Cardiac fibroblast (primary cell): ENCODE measurements around the gene CDYL2.
"Not testable (repeated sequence)": the region's sequence is repeated elsewhere in the genome, so short reads cannot be mapped to it uniquely, and the experiment has no call there.

Source experiments
- DNase-seq, 2 donors: peaks; one replicate each; pipeline versions ENCODE4 v3.0.0 to v3.0.0-alpha.2; 2010; ENCODE audit warnings: low read depth in 2 of 2
- H3K4me3 ChIP-seq, 2 donors: replicated peaks in 1 of 2; 1 replicate in 1 of 2; 2 replicates in 1 of 2; pipeline ENCODE4 v1.5.1; 2011; ENCODE audit warnings: low read depth in 2 of 2, low read length in 2 of 2, mild to moderate bottlenecking in 2 of 2, moderate library complexity in 1 of 2
- TF ChIP-seq, protein P1 (sequence below): IDR thresholded peaks from one replicate; pipeline ENCODE4 v1.5.1; 2011; ENCODE audit warnings: low read depth, mild to moderate bottlenecking, low read length, inconsistent platforms

The CDYL2 gene

DNA sequence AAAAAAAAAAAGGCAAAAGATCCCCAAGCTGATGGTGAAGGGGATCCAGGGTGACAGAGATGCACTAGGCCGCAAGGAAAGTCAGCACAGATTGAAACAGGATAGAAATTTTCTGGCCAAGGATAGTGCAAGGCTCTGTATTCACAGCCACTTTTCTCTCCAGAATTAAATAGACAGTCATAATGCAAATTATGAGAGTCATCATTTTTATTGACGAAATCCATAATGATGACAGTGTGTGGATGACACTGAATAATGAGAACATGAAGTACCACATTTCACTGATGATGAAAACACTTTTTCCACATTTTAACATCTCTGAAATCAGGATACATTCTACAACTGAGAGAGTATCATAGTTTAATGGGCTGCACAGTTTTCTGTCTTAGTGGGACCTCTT is 72.5 kb downstream of the CDYL2 start:
- TF ChIP-seq, protein P1, sequence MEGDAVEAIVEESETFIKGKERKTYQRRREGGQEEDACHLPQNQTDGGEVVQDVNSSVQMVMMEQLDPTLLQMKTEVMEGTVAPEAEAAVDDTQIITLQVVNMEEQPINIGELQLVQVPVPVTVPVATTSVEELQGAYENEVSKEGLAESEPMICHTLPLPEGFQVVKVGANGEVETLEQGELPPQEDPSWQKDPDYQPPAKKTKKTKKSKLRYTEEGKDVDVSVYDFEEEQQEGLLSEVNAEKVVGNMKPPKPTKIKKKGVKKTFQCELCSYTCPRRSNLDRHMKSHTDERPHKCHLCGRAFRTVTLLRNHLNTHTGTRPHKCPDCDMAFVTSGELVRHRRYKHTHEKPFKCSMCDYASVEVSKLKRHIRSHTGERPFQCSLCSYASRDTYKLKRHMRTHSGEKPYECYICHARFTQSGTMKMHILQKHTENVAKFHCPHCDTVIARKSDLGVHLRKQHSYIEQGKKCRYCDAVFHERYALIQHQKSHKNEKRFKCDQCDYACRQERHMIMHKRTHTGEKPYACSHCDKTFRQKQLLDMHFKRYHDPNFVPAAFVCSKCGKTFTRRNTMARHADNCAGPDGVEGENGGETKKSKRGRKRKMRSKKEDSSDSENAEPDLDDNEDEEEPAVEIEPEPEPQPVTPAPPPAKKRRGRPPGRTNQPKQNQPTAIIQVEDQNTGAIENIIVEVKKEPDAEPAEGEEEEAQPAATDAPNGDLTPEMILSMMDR: no peak
- DNase-seq: no peak
- H3K4me3 ChIP-seq: no peak overlapping the region

DNA sequence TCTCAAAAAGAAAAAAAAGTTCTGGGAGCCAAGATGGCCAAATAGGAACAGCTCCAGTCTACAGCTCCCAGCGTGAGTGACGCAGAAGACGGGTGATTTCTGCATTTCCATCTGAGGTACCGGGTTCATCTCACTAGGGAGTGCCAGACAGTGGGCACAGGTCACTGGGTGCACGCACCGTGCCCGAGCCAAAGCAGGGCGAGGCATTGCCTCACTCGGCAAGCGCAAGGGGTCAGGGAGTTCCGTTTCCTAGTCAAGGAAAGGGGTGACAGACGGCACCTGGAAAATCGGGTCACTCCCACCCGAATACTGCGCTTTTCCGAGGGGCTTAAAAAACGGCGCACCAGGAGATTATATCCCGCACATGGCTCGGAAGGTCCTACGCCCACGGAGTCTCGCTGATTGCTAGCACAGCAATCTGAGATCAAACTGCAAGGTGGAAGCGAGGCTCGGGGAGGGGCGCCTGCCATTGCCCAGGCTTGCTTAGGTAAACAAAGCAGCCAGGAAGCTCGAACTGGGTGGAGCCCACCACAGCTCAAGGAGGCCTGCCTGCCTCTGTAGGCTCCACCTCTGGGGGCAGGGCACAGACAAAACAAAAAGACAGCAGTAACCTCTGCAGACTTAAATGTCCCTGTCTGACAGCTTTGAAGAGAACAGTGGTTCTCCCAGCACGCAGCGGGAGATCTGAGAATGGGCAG is 77.2 kb downstream of the CDYL2 start:
- not testable (repeated sequence) for DNase-seq

DNA sequence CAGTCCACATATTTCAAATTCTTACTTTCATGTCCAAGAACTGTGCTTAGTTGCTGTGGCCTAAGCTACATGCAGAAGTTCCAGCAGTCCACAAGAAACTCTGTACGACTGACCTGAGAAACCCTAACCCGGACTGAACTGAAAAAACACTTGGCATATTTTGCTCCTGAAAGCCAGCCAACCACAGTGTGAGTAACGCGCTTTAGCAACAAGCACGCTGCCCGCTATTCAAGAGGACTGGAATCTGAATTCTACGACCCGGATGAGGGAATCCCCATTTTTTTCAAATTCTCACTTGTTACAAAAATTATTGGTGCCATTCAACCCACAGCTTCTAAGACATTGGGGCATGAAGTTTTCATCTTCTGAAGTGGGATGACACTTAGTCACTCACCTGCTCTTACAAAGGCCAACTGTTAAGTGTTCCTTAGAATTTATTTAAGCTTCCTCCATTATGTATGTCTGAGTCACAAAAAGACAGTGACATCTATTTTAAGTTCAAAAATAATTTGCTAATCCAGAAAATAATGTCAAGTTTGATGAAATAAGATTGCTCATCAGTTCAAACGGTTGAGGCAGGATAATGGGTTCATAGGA is 78.7 kb downstream of the CDYL2 start:
- DNase-seq: no peak

More for the DNA sequence above, 77.2 kb downstream of the CDYL2 start:
- not testable (repeated sequence) for H3K4me3 ChIP-seq

DNA sequence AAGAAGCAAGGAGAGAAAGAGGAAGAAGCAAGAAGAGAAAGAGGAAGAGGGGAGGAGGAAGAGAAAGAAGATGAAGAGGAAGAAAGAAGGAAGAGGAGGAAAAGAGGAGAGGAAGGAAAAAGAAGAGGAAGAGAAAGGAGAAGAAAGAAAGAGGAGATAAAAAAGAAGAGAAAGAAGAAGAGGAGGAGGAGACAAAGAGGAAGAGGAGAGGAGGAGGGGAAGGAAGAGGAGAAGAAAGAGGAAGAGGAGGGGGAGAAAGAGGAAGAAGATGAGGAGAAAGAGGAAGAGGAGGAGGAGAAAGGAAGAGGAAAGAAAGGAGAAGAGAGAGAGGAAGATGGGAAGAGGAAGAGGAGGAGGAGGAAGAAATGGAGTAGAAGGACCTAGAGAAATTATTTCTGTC is 80.4 kb downstream of the CDYL2 start:
- TF ChIP-seq, protein P1: no peak
- no peak overlapping the region for H3K4me3 ChIP-seq
- DNase-seq: no peak

More for the DNA sequence above, 78.7 kb downstream of the CDYL2 start:
- no peak overlapping the region for H3K4me3 ChIP-seq
- TF ChIP-seq, protein P1: no peak

DNA sequence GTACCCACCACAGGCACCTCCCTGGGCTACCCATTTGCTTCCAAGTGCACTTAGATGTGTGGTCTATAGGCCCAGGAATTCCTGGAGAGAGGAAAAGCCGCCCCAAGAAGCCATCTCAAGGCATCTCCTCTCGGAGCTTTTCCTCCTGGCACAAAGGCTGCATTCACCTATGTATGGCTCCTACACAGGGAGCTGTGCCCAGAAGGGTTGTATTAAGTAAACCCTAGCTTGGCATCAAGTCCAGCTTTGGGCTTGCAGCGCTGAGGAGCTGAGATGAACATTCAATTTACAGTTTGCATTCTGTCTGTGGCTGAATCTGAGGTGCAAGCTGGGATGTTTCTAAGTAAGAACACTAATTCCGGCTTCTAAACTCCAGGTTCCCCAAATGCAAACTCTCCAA is 81.3 kb downstream of the CDYL2 start:
- TF ChIP-seq, protein P1: no peak

DNA sequence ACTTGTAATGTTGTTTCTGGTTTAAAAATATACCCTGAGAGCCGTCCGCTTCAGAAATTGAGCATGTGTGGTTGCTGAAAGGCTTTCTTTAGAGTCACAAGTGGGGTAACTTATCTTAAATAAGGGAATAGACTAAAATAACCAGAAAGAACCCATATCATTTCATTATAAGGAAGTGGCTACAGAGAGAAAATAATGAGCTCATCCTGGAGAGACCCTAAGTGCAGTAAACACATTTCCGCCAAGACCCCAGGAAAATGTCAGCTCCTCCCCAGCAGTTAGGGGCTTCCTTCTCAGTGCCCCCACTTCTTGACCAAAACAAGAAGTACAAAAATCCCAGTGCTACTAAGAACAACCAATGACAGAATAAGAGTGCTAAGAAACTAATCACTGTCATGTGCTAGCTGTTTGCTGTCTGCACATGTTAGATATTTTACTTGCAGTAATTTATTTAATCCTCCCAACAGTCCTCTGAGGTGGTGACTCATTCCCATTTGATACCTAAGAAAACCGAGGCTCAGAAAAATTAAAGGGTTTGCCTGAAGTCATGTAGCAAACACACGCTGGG is 83.5 kb downstream of the CDYL2 start:
- no peak overlapping the region for H3K4me3 ChIP-seq
- DNase-seq: no peak
- TF ChIP-seq, protein P1: no peak

More for the DNA sequence above, 81.3 kb downstream of the CDYL2 start:
- no peak overlapping the region for H3K4me3 ChIP-seq
- DNase-seq: no peak

DNA sequence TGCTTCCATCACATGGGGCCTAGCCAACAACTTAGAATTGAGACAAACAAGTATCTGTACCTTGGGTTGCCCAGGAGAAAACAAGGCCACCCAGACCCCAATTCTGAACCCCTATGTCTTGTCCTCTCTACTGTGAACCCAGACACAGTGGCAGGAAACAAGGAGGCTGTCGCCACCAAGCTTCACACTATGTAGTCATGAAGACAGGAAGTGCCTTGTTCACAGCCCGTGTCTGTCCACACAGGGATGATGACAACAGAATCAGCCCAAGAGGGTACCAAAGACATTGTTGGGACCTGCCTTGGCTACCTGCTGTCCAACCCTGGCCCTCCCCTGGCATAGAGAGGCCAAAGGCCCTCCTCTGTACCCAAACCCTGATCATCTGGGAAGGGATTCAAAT is 84.8 kb downstream of the CDYL2 start:
- DNase-seq: no peak
- H3K4me3 ChIP-seq: no peak overlapping the region
- TF ChIP-seq, protein P1: no peak
